Astrocyte (in vitro differentiated cells and primary cell): Measurements from ENCODE around the gene MBP. TPM values are rescaled to one million over a fixed set of nuclear protein-coding genes. Genes with fewer than 3 reads are reported as not detected.

Source experiments
- DNase-seq: peaks from one replicate; pipeline ENCODE4 v3.0.0-alpha.2; 2010; ENCODE audit warnings: low read depth
- FAIRE-seq: peaks from 2 replicates; lab custom pipeline; 2011; peaks lifted over from hg19 to GRCh38; lab: Jason Lieb, UNC
- H2AFZ ChIP-seq: 2 replicates; pipeline ENCODE4 v1.6.0; 2012; ENCODE audit warnings: low read depth, low read length, inconsistent platforms
- H3K27ac ChIP-seq: 2 replicates; pipeline ENCODE4 v1.5.1; 2011; ENCODE audit warnings: low read depth, low read length, inconsistent platforms
- H3K27me3 ChIP-seq: 2 replicates; pipeline ENCODE4 v1.6.0; 2011; ENCODE audit warnings: low read length, inconsistent platforms; ENCODE audit not compliant: insufficient read depth
- H3K36me3 ChIP-seq: 2 replicates; pipeline ENCODE4 v1.5.1; 2011; ENCODE audit warnings: low read length, inconsistent platforms; ENCODE audit not compliant: insufficient read depth
- H3K4me1 ChIP-seq: 2 replicates; pipeline ENCODE4 v1.5.1; 2011; ENCODE audit warnings: low read length, inconsistent platforms; ENCODE audit not compliant: insufficient read depth
- H3K4me2 ChIP-seq: 2 replicates; pipeline ENCODE4 v1.6.0; 2012; ENCODE audit warnings: low read length, inconsistent platforms
- H3K4me3 ChIP-seq: 2 replicates; pipeline ENCODE4 v1.5.1; 2011; ENCODE audit warnings: low read depth, mild to moderate bottlenecking, low read length, inconsistent platforms; ENCODE audit not compliant: insufficient read depth
- H3K79me2 ChIP-seq: 2 replicates; pipeline ENCODE4 v1.6.0; 2012; ENCODE audit warnings: mild to moderate bottlenecking, low read length, inconsistent platforms; ENCODE audit not compliant: insufficient read depth
- H3K9ac ChIP-seq: 2 replicates; pipeline ENCODE4 v1.6.0; 2012; ENCODE audit warnings: mild to moderate bottlenecking, low read length, inconsistent platforms
- H3K9me3 ChIP-seq: 2 replicates; pipeline ENCODE4 v1.5.1; 2012; ENCODE audit warnings: low read depth, mild to moderate bottlenecking, low read length, inconsistent platforms; ENCODE audit not compliant: insufficient read depth
- H4K20me1 ChIP-seq: 2 replicates; pipeline ENCODE4 v1.6.0; 2012; ENCODE audit warnings: low read length, inconsistent platforms; ENCODE audit not compliant: insufficient read depth
- H3K27ac Mint-ChIP-seq: one replicate; pipeline ENCODE4 v1.8.0; 2021; ENCODE audit warnings: mild to moderate bottlenecking, mixed read lengths; ENCODE audit not compliant: unreplicated experiment
- H3K27me3 Mint-ChIP-seq: one replicate; pipeline ENCODE4 v1.8.0; 2021; ENCODE audit warnings: low read depth, mixed read lengths; ENCODE audit not compliant: unreplicated experiment
- H3K36me3 Mint-ChIP-seq: one replicate; pipeline ENCODE4 v1.8.0; 2021; ENCODE audit warnings: low read depth, mixed read lengths; ENCODE audit not compliant: unreplicated experiment
- H3K4me1 Mint-ChIP-seq: one replicate; pipeline ENCODE4 v1.8.0; 2021; ENCODE audit warnings: low read depth, mixed read lengths; ENCODE audit not compliant: unreplicated experiment
- H3K4me3 Mint-ChIP-seq: one replicate; pipeline ENCODE4 v1.8.0; 2021; ENCODE audit warnings: mild to moderate bottlenecking, moderate library complexity, mixed read lengths; ENCODE audit not compliant: unreplicated experiment
- H3K9me3 Mint-ChIP-seq: one replicate; pipeline ENCODE4 v1.8.0; 2021; ENCODE audit warnings: mild to moderate bottlenecking, mixed read lengths; ENCODE audit not compliant: unreplicated experiment
- EZH2 ChIP-seq: IDR thresholded peaks from 2 replicates; pipeline ENCODE4 v1.6.1; 2012; ENCODE audit warnings: mild to moderate bottlenecking, low read length, inconsistent platforms; ENCODE audit not compliant: insufficient read depth
- total RNA-seq: library from RNA; stranded (reverse); gene quantifications from 2 replicates; pipeline ENCODE4 v1.2.1, GENCODE V29; 2021
- TF ChIP-seq, protein P1 (sequence below): IDR thresholded peaks from 2 replicates; pipeline ENCODE4 v1.5.1; 2011; ENCODE audit warnings: low read depth, mild to moderate bottlenecking, inconsistent platforms, low read length, moderate library complexity; ENCODE audit not compliant: insufficient read depth

MBP gene
- total RNA-seq, 1 donor from 2014 or later: 11.4 TPM

DNA sequence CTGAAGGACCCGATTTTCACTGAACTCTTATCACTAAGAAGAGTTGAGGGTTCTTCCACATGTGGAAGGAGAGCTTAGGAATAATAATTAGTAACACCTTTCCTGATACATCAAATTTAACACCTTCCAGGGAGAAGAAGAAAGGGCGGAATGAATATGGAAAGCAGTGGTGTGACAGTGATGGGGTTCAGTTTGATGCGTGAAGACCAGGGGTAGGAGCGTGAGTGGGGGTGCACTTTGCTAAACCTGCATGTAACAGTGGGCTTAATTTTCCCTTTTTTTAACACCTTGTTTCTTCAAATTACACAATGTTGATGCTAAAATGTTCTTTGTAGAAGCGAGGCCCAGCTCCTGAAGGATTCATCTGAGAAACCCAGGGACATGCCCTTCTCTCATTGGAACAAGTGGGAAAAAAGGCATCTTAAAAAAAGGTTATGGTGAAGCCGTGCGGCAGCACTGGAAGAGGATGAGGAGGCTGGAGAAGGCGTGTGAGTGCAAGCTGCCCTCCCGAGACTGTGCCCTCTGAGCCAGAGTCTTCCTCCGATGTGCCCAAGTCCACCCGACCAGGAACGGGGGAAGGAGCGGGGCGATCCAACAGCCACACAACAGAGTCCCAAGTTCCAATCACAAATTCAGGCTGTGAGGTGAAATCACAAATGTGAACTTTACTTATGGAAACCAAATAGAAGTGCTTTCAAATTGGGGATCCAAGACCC lies 80.8 kb downstream of the MBP start:
- Mint-ChIP-seq H3K4me1 (peaks cover 17% of the 10 kb centered on the region), H3K27me3 (no peaks in the 10 kb centered on the region), H3K36me3 (no peaks in the 10 kb centered on the region), H3K27ac (no peak overlapping the region), H3K9me3 (no peaks in the 10 kb centered on the region), H3K4me3 (no peak overlapping the region)
- TF ChIP-seq, protein P1, sequence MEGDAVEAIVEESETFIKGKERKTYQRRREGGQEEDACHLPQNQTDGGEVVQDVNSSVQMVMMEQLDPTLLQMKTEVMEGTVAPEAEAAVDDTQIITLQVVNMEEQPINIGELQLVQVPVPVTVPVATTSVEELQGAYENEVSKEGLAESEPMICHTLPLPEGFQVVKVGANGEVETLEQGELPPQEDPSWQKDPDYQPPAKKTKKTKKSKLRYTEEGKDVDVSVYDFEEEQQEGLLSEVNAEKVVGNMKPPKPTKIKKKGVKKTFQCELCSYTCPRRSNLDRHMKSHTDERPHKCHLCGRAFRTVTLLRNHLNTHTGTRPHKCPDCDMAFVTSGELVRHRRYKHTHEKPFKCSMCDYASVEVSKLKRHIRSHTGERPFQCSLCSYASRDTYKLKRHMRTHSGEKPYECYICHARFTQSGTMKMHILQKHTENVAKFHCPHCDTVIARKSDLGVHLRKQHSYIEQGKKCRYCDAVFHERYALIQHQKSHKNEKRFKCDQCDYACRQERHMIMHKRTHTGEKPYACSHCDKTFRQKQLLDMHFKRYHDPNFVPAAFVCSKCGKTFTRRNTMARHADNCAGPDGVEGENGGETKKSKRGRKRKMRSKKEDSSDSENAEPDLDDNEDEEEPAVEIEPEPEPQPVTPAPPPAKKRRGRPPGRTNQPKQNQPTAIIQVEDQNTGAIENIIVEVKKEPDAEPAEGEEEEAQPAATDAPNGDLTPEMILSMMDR: no peak
- no peak for TF ChIP-seq EZH2
- H3K4me3 ChIP-seq: no peak overlapping the region
- H3K79me2 ChIP-seq: no peaks in the 10 kb centered on the region
- H3K4me2 ChIP-seq: no peak overlapping the region
- H3K9me3 ChIP-seq: no peaks in the 10 kb centered on the region
- FAIRE-seq (no peak), DNase-seq (no peak)
- H3K9ac ChIP-seq: no peak overlapping the region
- no peaks in the 10 kb centered on the region for H3K36me3 ChIP-seq
- H3K27me3 ChIP-seq: no peaks in the 10 kb centered on the region
- peaks cover 29% of the 10 kb centered on the region for H3K4me1 ChIP-seq
- H4K20me1 ChIP-seq: no peaks in the 10 kb centered on the region
- no peak overlapping the region for H2AFZ ChIP-seq
- H3K27ac ChIP-seq: no peak overlapping the region

DNA sequence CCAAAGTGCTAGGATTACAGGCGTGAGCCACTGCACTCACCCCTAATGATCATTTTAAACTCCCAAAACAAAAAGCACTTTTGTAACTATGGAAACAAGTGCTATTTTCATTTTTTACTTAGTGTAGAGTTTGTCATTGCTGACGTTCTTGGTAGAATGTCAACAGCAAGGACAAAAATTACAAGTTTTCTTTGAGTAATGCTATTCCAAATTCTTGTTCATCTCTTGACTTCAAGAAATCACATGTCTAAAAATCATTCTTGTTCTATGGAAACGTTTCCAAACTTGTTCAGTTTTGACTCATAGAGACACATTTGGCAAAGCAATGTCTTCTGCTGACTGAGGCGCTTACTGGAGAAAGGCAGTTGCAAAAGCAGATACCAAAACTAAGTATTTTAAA lies 82.6 kb downstream of the MBP start:
- no peak overlapping the region for H3K27ac Mint-ChIP-seq
- no peaks in the 10 kb centered on the region for H3K9me3 ChIP-seq
- H3K36me3 ChIP-seq: no peaks in the 10 kb centered on the region
- no peaks in the 10 kb centered on the region for H3K79me2 ChIP-seq
- H3K27me3 ChIP-seq: no peaks in the 10 kb centered on the region
- FAIRE-seq (no peak), DNase-seq (no peak)
- H3K4me1 ChIP-seq: peaks cover 11% of the 10 kb centered on the region
- H3K4me3 ChIP-seq: no peak overlapping the region
- TF ChIP-seq, protein P1: no peak
- no peak for TF ChIP-seq EZH2
- peaks cover 2% of the 10 kb centered on the region for H3K4me1 Mint-ChIP-seq
- no peaks in the 10 kb centered on the region for H4K20me1 ChIP-seq
- H3K27me3 Mint-ChIP-seq: no peaks in the 10 kb centered on the region
- H2AFZ ChIP-seq: no peak overlapping the region
- H3K9ac ChIP-seq: no peak overlapping the region
- H3K4me3 Mint-ChIP-seq: no peak overlapping the region
- H3K27ac ChIP-seq: no peak overlapping the region
- H3K4me2 ChIP-seq: no peak overlapping the region
- H3K36me3 Mint-ChIP-seq: no peaks in the 10 kb centered on the region
- no peaks in the 10 kb centered on the region for H3K9me3 Mint-ChIP-seq

DNA sequence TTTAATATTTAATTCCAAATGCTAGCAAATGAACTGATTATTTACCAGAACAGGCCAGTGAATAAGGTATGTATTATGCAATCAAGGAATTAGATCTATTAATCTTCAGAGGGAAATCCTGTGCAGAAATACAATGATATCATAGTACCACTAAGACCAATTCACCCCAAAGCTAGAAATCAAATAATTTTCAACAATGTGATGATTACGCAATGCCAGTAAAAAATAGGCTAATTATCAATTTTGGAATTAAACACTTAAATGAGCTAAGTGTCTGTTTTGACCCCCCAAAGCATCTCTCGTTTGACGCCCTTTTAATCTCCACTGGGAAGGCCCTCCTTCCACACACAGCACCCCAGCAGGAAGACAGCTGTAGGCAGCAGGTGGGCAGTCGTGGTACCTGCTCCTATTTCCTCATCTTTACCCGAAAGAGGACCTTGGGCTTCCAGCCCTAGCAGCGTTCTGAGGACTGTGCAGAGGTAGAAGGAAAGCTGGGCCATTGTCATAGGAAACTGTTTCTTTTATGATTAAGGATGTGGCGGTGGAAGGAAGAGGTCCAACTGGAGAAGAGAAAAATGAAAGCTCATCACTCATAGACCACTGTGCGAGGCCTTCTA lies 84.7 kb downstream of the MBP start:
- TF ChIP-seq, protein P1: no peak
- no peak for TF ChIP-seq EZH2
- no peaks in the 10 kb centered on the region for H3K9me3 Mint-ChIP-seq

More for the DNA sequence above, 84.7 kb downstream of the MBP start:
- H2AFZ ChIP-seq: no peak overlapping the region
- H3K36me3 ChIP-seq: no peaks in the 10 kb centered on the region
- H3K4me1 Mint-ChIP-seq: peaks cover 4% of the 10 kb centered on the region
- H4K20me1 ChIP-seq: no peaks in the 10 kb centered on the region
- H3K27me3 ChIP-seq: no peaks in the 10 kb centered on the region
- H3K36me3 Mint-ChIP-seq: no peaks in the 10 kb centered on the region
- H3K9me3 ChIP-seq: no peaks in the 10 kb centered on the region
- H3K27ac Mint-ChIP-seq: no peak overlapping the region
- H3K4me3 Mint-ChIP-seq: no peak overlapping the region
- H3K4me1 ChIP-seq: peaks cover 5% of the 10 kb centered on the region
- no peak for FAIRE-seq
- no peaks in the 10 kb centered on the region for H3K79me2 ChIP-seq
- H3K27ac ChIP-seq: no peak overlapping the region
- H3K4me3 ChIP-seq: no peak overlapping the region
- H3K9ac ChIP-seq: no peak overlapping the region
- DNase-seq: no peak
- H3K4me2 ChIP-seq: no peak overlapping the region
- H3K27me3 Mint-ChIP-seq: no peaks in the 10 kb centered on the region
